SK-N-MC (cell line): ENCODE measurements around the gene FADS6.

Source experiments
- EZH2 ChIP-seq: fragments of 200-600 bp; sonication (generic); IDR thresholded peaks from one replicate; pipeline ENCODE4 v1.6.1; 2017; ENCODE audit warnings: antibody characterized with exemption
- POLR2AphosphoS5 ChIP-seq: IDR thresholded peaks from 2 replicates; pipeline ENCODE4 v1.6.1; 2012; ENCODE audit warnings: mild to moderate bottlenecking, low read depth, low read length, borderline replicate concordance

DNA sequence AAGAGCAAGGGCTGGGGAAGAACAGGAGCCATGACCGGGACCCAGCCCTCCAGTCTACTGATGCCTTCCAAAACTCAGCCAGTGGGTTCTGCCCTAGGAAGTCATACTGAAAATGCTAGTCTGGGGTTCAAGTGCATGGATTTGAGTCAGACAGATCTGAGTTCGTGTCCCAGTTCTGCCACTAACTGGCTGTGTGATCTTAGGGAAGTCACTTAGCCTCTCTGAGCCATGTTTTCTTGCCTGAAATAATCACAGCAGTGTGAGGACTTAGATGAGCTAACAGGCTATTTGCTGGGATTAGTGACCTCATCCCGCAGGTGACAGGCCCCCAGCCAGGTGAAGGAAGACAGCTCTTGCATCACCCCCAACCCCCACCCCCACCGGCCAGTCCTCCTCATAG is 38.1 kb downstream of the FADS6 start:
- no peak for TF ChIP-seq EZH2
- TF ChIP-seq POLR2AphosphoS5: no peak
